Superior temporal gyrus (tissue), 1 donor: Measurements from ENCODE around the gene CARTPT.

Experiments used
- DNase-seq: peaks from one replicate; pipeline ENCODE4 v3.0.0-alpha.2; 2016; ENCODE audit errors: extremely low spot score

The CARTPT gene

GRCh38 chr5:71719063-71719964 is at the start of gene CARTPT:
CARTPT (plus strand) TSS chr5:71719275; CDS start chr5:71719294, 19 bp downstream.
- DNase-seq: no peak

DNA sequence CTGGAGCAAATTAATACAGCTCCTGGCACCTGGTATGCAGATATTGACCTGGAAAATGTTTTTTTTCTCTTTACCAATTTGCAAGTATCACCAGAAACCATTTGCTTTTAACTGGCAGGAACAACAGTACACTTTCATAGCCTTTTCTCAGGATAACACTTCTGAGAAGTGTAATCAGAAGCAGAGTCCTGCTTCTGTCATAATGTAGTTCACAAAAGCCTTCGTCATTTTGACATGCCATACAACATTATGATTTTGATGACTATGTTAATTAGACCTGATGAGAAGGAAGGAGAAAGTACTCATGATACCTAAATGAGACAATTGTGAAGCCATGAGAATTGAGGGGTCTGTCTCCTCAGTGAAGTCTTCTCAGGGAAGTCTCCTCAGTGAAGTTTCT is 41.1 kb upstream of the CARTPT start:
- no peak for DNase-seq

DNA sequence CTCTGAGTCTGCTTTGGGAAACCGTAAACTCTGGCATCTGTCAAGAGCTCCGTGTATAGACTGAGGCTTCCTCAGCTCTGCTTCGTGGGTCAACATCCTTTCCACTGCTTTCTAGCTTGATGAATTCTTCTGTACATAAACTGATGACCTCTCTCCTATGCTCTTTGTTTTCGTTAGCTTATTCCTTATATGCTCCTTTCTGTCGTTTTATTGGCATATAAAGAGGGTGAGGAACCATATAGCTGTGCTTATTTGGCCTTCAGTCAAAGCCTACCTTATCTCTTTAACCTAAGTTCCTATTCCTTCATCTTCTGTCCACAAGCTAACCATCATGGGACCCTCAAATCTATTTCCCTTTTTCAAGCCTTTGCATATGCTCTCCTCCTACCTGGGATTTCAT is 39.4 kb upstream of the CARTPT start:
- DNase-seq: no peak

DNA sequence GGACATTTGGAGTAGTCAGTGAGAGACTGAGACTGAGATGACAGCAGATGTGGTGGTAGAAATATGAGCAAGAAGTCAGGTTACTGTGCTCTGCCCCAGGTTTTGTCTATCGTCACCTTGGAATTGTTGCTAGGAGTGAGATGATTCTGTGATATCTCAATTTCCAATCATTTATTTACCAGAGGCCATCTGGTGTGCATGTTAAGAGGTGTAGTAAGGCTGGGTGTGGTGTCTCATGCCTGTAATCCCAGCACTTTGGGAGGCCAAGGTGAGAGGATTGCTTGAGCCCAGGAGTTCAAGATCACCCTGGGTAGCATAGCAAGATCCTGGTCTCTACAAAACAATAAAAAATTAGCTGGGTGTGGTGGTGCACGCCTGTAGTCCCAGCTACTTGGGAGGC is 38.6 kb upstream of the CARTPT start:
- no peak for DNase-seq

DNA sequence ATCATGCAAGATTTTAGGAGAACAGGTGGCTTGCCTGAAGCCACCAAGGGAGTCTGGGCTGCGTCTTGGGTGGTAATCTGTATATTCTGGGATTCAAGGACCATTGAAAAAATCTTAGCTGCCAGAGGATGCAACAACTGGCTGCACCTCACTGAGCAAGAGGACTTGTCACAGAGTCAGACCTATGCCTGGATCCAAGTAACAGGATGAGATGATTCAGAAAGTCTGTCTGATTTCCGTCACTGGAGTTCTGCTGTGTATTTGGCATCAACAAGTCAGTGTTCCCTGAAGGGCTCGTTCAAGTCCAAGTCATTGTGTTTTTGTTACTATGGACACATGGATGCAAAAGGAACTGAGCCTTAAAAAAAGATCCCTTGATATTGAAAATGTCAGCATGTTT is 37.8 kb upstream of the CARTPT start:
- DNase-seq: no peak

- no peak for DNase-seq
These were observed 34.8 kb upstream of the CARTPT start for GRCh38 chr5:71684309-71684708.

DNA sequence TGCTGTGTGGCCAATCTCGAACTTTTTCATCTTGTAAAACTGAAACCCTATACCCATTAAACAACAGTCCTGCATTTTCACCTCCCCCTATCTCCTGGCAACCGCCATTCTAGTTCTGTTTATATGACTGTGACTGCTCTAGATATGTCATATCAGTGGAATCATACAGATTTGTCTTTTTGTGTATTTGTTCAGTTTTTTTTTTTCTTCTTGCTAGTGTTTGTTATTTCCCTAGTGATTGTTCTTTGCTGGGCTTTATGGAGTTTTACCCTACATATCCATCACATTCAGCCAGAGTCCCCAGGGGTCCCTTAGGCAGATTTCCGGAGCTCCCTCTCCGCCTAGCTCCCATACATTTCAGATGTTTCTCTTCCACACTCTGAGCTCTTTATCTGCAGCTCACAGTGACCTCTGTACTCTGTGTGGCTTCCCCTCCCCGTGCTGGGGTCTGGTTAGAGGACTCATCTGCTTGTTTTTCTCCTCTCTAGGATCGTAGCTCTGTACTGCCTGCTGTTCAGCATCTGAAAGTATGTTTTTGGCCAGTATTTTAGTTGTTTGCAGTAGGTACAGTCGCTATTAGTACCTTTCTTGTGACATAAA is 25.1 kb upstream of the CARTPT start:
- DNase-seq: no peak

- DNase-seq: no peak
These were observed 24.0 kb upstream of the CARTPT start for GRCh38 chr5:71695071-71695470.

- no peak for DNase-seq
These were observed 23.5 kb upstream of the CARTPT start for GRCh38 chr5:71695595-71695994.

DNA sequence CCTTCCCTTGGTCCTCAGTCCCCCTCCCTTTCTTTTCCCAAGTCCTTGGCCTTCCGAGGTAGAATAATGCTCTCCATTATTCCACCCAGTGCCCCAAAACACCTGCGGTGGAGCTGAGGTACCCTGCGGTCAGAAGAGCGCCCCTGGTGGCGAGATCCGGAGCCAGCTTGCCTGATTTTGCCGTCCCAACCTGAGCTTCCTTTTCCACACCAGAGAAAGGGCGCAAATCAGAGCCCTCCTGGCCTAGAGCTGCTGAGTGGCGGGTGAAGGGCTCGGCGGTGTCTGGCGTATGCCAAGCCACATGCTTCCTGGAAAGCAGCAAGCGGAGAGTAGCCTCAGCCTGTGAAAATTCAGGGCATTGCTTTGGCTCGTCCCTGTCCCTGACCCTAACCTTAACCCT is 21.1 kb upstream of the CARTPT start:
- DNase-seq: no peak

- no peak for DNase-seq
These were observed 19.8 kb upstream of the CARTPT start for GRCh38 chr5:71699233-71699632.

- no peak for DNase-seq
These were observed 19.3 kb upstream of the CARTPT start for GRCh38 chr5:71699751-71700150.

DNA sequence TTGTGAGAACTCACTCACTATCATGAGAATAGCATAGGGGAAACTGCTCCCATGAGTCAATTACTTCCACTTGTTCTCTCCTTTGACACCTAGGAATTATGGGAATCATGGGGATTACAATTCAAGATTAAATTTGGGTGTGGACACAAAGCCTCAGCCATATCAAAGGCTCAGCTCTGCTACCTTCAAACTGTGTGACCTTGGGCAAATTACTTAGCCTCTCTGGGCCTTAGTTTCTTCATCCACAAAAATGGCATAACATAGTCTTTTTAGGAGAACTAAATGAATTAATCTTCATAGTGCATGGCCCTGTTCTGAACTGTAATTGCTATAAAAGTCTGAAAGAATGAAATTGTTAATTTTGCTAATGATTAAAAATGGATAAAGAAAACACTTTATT is 18.3 kb upstream of the CARTPT start:
- no peak for DNase-seq

GRCh38 chr5:71701407-71701806 is 17.7 kb upstream of the CARTPT start:
- DNase-seq: no peak

DNA sequence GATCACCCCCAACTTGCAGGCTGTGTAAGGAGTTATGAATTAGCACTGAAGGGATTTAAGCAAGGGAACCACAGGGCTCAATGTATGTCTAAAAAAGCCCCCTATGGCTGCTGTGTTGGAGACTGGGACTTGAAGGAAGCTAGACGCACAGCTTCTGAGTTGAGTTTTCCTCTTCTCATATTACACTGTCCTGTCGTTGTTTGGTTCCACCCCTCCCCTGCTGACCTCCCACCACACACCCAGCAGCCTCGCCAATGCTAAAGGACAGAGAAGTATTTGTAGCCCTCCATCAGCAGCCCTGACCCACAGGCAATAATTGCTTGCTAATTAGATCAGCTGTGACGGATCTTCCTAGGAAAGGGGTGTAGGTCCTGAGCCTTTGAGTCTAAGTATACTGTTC is 15.1 kb upstream of the CARTPT start:
- no peak for DNase-seq

- DNase-seq: no peak
These were observed 13.7 kb upstream of the CARTPT start for GRCh38 chr5:71705421-71705820.

- DNase-seq: no peak
These were observed 12.2 kb upstream of the CARTPT start for GRCh38 chr5:71706906-71707305.

- no peak for DNase-seq
These were observed 7.5 kb upstream of the CARTPT start for GRCh38 chr5:71711610-71712009.

- DNase-seq: no peak
These were observed 4.2 kb upstream of the CARTPT start for GRCh38 chr5:71714911-71715310.

DNA sequence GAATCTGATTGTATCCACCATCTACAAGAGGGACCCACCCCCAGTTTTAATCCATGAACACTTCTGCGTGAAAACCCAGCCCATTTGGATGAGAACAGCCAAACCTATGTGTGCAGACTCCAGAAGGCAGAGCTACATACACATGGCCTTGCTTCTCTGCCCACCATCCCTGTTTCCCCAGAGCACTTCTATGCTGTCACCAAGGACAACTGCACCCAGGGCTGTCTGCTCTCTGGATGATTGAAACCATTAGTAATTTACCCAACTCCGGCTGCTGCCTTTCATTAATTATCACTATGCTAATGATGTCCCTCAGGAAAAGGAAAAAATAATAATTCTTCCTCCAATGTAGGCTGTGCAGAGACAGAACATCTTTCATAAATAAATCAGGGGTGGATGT is 8.9 kb downstream of the CARTPT start:
- no peak for DNase-seq

- no peak for DNase-seq
These were observed 11.9 kb downstream of the CARTPT start for GRCh38 chr5:71731015-71731414.

DNA sequence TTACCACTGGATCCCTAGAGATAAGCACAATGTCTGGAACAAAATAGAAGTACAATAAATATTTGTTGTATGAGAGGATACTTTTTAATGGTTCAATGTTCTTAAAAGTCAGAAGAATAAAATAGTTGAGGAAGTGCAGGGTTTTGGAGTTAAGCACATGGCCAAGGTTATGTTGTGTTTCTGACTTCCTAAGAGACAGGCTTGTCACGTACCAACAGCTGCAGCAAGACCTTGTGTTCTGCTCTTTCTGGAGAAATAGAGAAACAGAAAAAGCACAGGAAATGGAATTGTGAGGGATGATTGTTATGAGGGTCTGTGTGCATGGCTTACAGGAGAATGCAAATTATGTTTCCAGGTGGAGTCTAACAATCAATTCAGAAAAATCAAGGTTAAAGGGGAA is 12.9 kb downstream of the CARTPT start:
- DNase-seq: no peak

DNA sequence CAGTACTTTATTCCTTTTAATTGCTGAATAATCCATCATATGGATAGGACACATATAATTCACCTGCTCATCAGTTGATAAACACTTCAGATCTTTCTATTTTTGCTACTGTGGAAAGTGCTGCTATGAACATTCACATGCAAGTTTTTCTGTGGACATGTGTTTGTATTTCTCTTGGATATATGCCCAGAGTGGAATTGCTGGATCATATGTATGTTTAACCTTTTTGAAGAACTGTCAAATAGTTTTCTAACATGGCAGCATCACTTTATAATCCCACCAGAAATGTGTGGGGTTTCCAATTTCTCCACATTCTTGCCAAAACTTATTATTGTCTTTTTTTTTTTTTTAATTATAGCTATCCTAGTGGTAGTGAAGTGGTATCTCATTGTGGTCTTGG is 15.1 kb downstream of the CARTPT start:
- no peak for DNase-seq
